HCT116 (cell line): Measurements from ENCODE around the gene NCKAP5. TPM values are rescaled to one million over a fixed set of nuclear protein-coding genes. Genes with fewer than 3 reads are reported as not detected.

Source experiments
- ATAC-seq: fragments of 200-7000 bp; cut with Tn5 transposase; 2 replicates; pipeline ENCODE4 v1.9.1; 2020; ENCODE audit warnings: mild to moderate bottlenecking, moderate library complexity
- BruUV-seq: library from RNA; stranded (reverse); fragments of 400-500 nt; replicated peaks from 2 replicates; lab custom pipeline; 2021; lab: Mats Ljungman, UMichigan
- CTCF ChIA-PET: fragments of 300-600 bp; sonication (Branson Sonifier 250); formaldehyde crosslinking; loops from one replicate; lab custom pipeline; 2021; ENCODE audit warnings: antibody characterized with exemption; lab: Charles Lee
- POLR2A ChIA-PET: fragments of 300-600, 350-600 bp; sonication (Branson Sonifier 250); formaldehyde crosslinking; loops from one replicate; lab custom pipeline; 2021; ENCODE audit warnings: antibody characterized with exemption; lab: Charles Lee
- RAD21 ChIA-PET, 2 experiments: fragments of 300-600 bp; sonication (Branson Sonifier 250); formaldehyde crosslinking; loops; one replicate each; lab custom pipeline; 2023; ENCODE audit warnings: low total read pairs in 2 of 2; ENCODE audit not compliant: uncharacterized antibody in 2 of 2, unreplicated experiment in 2 of 2, low non-redundant PET in 1 of 2; lab: Charles Lee
- DNase-seq: peaks from one replicate; pipeline ENCODE4 v3.0.0-alpha.2; 2010; ENCODE audit warnings: low read depth, low spot score
- H2AFZ ChIP-seq: fragments of 200-600 bp; shearing (Covaris generic), sonication (generic); 2 replicates; pipeline ENCODE4 v1.6.1; 2017; ENCODE audit warnings: low read depth, mixed run types, mixed read lengths, antibody characterized with exemption, low read length; ENCODE audit not compliant: poor library complexity, severe bottlenecking
- H3K27ac ChIP-seq: 2 replicates; pipeline ENCODE4 v1.5.1; 2012; ENCODE audit warnings: low read depth, low read length
- H3K27me3 ChIP-seq: fragments of 200-600 bp; sonication (generic); 2 replicates; pipeline ENCODE4 v1.6.1; 2016; ENCODE audit warnings: mixed run types, low read length, mixed read lengths; ENCODE audit not compliant: insufficient read depth
- H3K36me3 ChIP-seq, 2 experiments: fragments of 200-500 bp in 1 of 2; fragments of 200-600 bp in 1 of 2; sonication (Bioruptor generic) in 1 of 2; sonication (generic) in 1 of 2; 2 replicates each; pipeline versions ENCODE4 v1.5.1 to v1.6.1; 2014 to 2016; ENCODE audit warnings: low read length in 2 of 2, inconsistent platforms in 1 of 2, mixed read lengths in 1 of 2, mixed run types in 1 of 2; ENCODE audit not compliant: insufficient read depth in 2 of 2, control insufficient read depth in 1 of 2
- H3K4me1 ChIP-seq, 2 experiments: fragments of 200-600 bp in 1 of 2; sonication (generic) in 1 of 2; 2 replicates each; pipeline versions ENCODE4 v1.5.1 to v1.6.1; 2012 to 2017; ENCODE audit warnings: low read length in 2 of 2, inconsistent platforms in 1 of 2, mild to moderate bottlenecking in 1 of 2, mixed read lengths in 1 of 2, mixed run types in 1 of 2, moderate library complexity in 1 of 2; ENCODE audit not compliant: insufficient read depth in 2 of 2, control insufficient read depth in 1 of 2
- H3K4me2 ChIP-seq: fragments of 200-600 bp; sonication (generic); 2 replicates; pipeline ENCODE4 v1.6.1; 2017; ENCODE audit warnings: mixed run types, low read length, mixed read lengths
- H3K4me3 ChIP-seq, 2 experiments: fragments of 200-600 bp in 1 of 2; sonication (generic) in 1 of 2; replicated peaks in 1 of 2; 2 replicates each; pipeline ENCODE4 v1.5.1; 2011 to 2016; ENCODE audit warnings: low read length in 2 of 2, control low read depth in 1 of 2, low read depth in 1 of 2, mild to moderate bottlenecking in 1 of 2, mixed read lengths in 1 of 2, mixed run types in 1 of 2
- H3K79me2 ChIP-seq: fragments of 200-600 bp; sonication (generic); 2 replicates; pipeline ENCODE4 v1.6.1; 2017; ENCODE audit warnings: mild to moderate bottlenecking, mixed run types, low read length, moderate library complexity, mixed read lengths; ENCODE audit not compliant: insufficient read depth
- H3K9ac ChIP-seq: fragments of 200-600 bp; sonication (generic); 2 replicates; pipeline ENCODE4 v1.6.1; 2016; ENCODE audit warnings: low read length, mixed read lengths
- H3K9me2 ChIP-seq: fragments of 200-600 bp; sonication (generic), shearing (Covaris generic); 2 replicates; pipeline ENCODE4 v1.6.1; 2017; ENCODE audit warnings: mixed run types, mild to moderate bottlenecking, moderate library complexity; ENCODE audit not compliant: insufficient read depth
- H3K9me3 ChIP-seq, 2 experiments: fragments of 200-500 bp in 1 of 2; fragments of 200-600 bp in 1 of 2; sonication (Bioruptor generic) in 1 of 2; sonication (generic) in 1 of 2; 2 replicates each; pipeline ENCODE4 v1.6.1; 2014 to 2017; ENCODE audit warnings: low read length in 2 of 2, mixed read lengths in 2 of 2, inconsistent platforms in 1 of 2, low read depth in 1 of 2, mild to moderate bottlenecking in 1 of 2, mixed run types in 1 of 2, moderate library complexity in 1 of 2; ENCODE audit not compliant: control insufficient read depth in 1 of 2, insufficient read depth in 1 of 2
- H4K20me1 ChIP-seq: fragments of 200-600 bp; sonication (generic), shearing (Covaris generic); 2 replicates; pipeline ENCODE4 v1.6.1; 2017; ENCODE audit warnings: mixed run types, mild to moderate bottlenecking, moderate library complexity; ENCODE audit not compliant: insufficient read depth
- EZH2phosphoT487 ChIP-seq: fragments of 200-600 bp; IDR thresholded peaks from 2 replicates; pipeline ENCODE4 v1.6.1; 2018; ENCODE audit warnings: antibody characterized with exemption, borderline replicate concordance
- POLR2A ChIP-seq: IDR thresholded peaks from 2 replicates; pipeline ENCODE4 v1.7.0; 2011; ENCODE audit warnings: borderline replicate concordance; ENCODE audit not compliant: insufficient read depth, insufficient read length; ENCODE audit errors: extremely low read depth
- RAD21 ChIP-seq: IDR thresholded peaks from 2 replicates; pipeline ENCODE4 v1.6.1; 2012; ENCODE audit warnings: low read depth, mild to moderate bottlenecking
- SP1 ChIP-seq: IDR thresholded peaks from 2 replicates; pipeline ENCODE4 v1.6.1; 2012; ENCODE audit warnings: low read depth
- intact Hi-C: fragments of 100-400 bp; cut with micrococcal nuclease; formaldehyde crosslinking; loops from 2 replicates; pipeline ENCODE4 v1.10.0; 2022
- total RNA-seq: library from RNA; stranded (reverse); gene quantifications from one replicate; pipeline ENCODE4 v1.2.1, GENCODE V29; 2021; ENCODE audit not compliant: unreplicated experiment
- TF ChIP-seq, protein P1 (sequence below): IDR thresholded peaks from 2 replicates; pipeline ENCODE4 v1.6.1; 2011; ENCODE audit warnings: mild to moderate bottlenecking, low read length, moderate library complexity; ENCODE audit not compliant: insufficient replicate concordance; ENCODE audit errors: extremely low read depth
- TF ChIP-seq, protein P2 (sequence below), 3 experiments: fragments of 200-600 bp in 1 of 3; sonication (generic) in 1 of 3; IDR thresholded peaks in 2 of 3; conservative IDR thresholded peaks in 1 of 3; 2 replicates each; pipeline ENCODE4 v1.5.1; 2012 to 2017; ENCODE audit warnings: low read depth in 2 of 3, low read length in 2 of 3, antibody characterized with exemption in 1 of 3, borderline replicate concordance in 1 of 3, control low read depth in 1 of 3, mild to moderate bottlenecking in 1 of 3, mixed read lengths in 1 of 3, mixed run types in 1 of 3, moderate library complexity in 1 of 3; ENCODE audit not compliant: insufficient read depth in 1 of 3

NCKAP5 gene
- total RNA-seq, 1 experiment from 2014 or later: 0.30 TPM

DNA sequence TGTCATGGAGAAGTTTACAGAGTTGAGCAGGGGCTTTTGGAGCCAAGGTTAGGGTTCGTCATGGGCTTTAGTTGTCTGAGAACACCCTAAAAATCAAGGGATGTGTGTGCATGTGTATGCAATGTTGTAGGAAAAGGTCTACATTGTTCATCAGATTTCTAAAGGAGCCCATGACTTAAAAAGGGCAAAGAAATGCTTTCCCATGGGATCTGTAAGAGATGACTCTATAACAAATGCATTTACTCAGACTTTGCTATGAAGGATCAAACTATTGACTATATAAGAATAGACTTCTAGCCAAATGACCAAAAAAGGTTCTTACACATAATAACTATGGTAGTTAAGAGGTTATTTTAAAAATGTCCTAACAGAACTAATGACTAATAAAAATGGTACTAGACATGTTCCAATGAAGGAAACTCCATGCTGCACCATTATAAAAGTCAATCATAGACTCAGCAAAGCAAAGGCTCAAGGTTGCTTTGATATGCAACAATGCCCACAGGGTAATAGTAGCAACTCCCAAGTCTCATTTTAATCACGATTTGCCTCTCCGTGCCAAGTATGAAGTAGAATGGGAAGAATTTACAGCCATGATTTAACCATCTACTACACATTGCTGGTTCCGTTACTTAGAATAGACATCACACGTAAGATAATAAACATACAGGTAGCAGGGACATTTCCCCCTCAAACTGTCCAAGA lies 158.5 kb downstream of the NCKAP5 start:
- no peaks in the 10 kb centered on the region for H3K4me1 ChIP-seq
- no peak overlapping the region for H3K4me3 ChIP-seq
- ChIA-PET POLR2A (no interaction called here), RAD21 (no interaction called here), CTCF (no interaction called here)
- H3K9me2 ChIP-seq: no peaks in the 10 kb centered on the region
- intact Hi-C loops: no loop called here
- H3K9ac ChIP-seq: no peak overlapping the region
- H3K4me2 ChIP-seq: no peak overlapping the region
- DNase-seq (no peak), ATAC-seq (no peak)
- no peaks in the 10 kb centered on the region for H3K9me3 ChIP-seq
- H3K27ac ChIP-seq: no peak overlapping the region
- no peaks in the 10 kb centered on the region for H3K36me3 ChIP-seq
- TF ChIP-seq RAD21: no peak
- TF ChIP-seq, protein P1, sequence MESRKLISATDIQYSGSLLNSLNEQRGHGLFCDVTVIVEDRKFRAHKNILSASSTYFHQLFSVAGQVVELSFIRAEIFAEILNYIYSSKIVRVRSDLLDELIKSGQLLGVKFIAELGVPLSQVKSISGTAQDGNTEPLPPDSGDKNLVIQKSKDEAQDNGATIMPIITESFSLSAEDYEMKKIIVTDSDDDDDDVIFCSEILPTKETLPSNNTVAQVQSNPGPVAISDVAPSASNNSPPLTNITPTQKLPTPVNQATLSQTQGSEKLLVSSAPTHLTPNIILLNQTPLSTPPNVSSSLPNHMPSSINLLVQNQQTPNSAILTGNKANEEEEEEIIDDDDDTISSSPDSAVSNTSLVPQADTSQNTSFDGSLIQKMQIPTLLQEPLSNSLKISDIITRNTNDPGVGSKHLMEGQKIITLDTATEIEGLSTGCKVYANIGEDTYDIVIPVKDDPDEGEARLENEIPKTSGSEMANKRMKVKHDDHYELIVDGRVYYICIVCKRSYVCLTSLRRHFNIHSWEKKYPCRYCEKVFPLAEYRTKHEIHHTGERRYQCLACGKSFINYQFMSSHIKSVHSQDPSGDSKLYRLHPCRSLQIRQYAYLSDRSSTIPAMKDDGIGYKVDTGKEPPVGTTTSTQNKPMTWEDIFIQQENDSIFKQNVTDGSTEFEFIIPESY: no peak
- TF ChIP-seq SP1: no peak
- TF ChIP-seq POLR2A: no peak
- TF ChIP-seq, protein P2, sequence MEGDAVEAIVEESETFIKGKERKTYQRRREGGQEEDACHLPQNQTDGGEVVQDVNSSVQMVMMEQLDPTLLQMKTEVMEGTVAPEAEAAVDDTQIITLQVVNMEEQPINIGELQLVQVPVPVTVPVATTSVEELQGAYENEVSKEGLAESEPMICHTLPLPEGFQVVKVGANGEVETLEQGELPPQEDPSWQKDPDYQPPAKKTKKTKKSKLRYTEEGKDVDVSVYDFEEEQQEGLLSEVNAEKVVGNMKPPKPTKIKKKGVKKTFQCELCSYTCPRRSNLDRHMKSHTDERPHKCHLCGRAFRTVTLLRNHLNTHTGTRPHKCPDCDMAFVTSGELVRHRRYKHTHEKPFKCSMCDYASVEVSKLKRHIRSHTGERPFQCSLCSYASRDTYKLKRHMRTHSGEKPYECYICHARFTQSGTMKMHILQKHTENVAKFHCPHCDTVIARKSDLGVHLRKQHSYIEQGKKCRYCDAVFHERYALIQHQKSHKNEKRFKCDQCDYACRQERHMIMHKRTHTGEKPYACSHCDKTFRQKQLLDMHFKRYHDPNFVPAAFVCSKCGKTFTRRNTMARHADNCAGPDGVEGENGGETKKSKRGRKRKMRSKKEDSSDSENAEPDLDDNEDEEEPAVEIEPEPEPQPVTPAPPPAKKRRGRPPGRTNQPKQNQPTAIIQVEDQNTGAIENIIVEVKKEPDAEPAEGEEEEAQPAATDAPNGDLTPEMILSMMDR (IDR thresholded peaks at IDR 0.05 in 2 of 3, conservative IDR thresholded peaks at IDR 0.05 in 1 of 3; ENCODE audit: borderline replicate concordance in 1 of 3, insufficient read depth in 1 of 3, low read depth in 2 of 3, low read length in 2 of 3): no peak
- no peak for TF ChIP-seq EZH2phosphoT487
- no peaks in the 10 kb centered on the region for H4K20me1 ChIP-seq
- no peaks in the 10 kb centered on the region for H3K79me2 ChIP-seq
- H2AFZ ChIP-seq: no peak overlapping the region
- no peaks in the 10 kb centered on the region for H3K27me3 ChIP-seq
- BruUV-seq: no TSS peak
